ENCODE measurements around the gene ARSJ.

The ARSJ gene

GRCh38 chr4:113899271-113900070, 80.0 kb downstream of the ARSJ start:
- no peak overlapping the region for H2BK120ac ChIP-seq (ENCODE audit: low read depth, low read length)
- no peak overlapping the region for H4K91ac ChIP-seq (ENCODE audit: low read length)
- H3K9me3 ChIP-seq (ENCODE audit: control insufficient read depth, low read length): no peaks in the 10 kb centered on the region
- H2AFZ ChIP-seq (ENCODE audit: low read depth, low read length): no peak overlapping the region
- DNase-seq: no peak
- no peak overlapping the region for H2AK5ac ChIP-seq (ENCODE audit: low read length, severe bottlenecking)
- H3K4me2 ChIP-seq (ENCODE audit: low read length, poor library complexity, severe bottlenecking): no peak overlapping the region
- peaks cover 19 to 25% of the 10 kb centered on the region in 2 experiments for H3K36me3 ChIP-seq (ENCODE audit: control insufficient read depth in 1 of 2, insufficient read depth in 2 of 2, low read depth in 1 of 2, low read length in 2 of 2)
- peaks cover 21% of the 10 kb centered on the region for H3K79me1 ChIP-seq (replicated peaks; ENCODE audit: low read length, poor library complexity, severe bottlenecking)
- H3K4me1 ChIP-seq (ENCODE audit: control insufficient read depth, insufficient read depth, low read depth, low read length): no peaks in the 10 kb centered on the region
- no peak overlapping the region for H3K4me3 ChIP-seq (ENCODE audit: insufficient read depth in 1 of 2, low read depth in 1 of 2, low read length in 2 of 2)
- H2BK12ac ChIP-seq (ENCODE audit: low read length in 2 of 2): no peak overlapping the region
- H2BK5ac ChIP-seq (ENCODE audit: low read depth, low read length, poor library complexity, severe bottlenecking): no peak overlapping the region
- no peak overlapping the region for H2BK15ac ChIP-seq (ENCODE audit: low read depth, poor library complexity, severe bottlenecking)
- H3K4ac ChIP-seq (ENCODE audit: low read depth in 1 of 2, low read length in 2 of 2): no peak overlapping the region
- H4K8ac ChIP-seq (ENCODE audit: low read length): no peak overlapping the region
- no peak overlapping the region for H3K27ac ChIP-seq (ENCODE audit: low read length, poor library complexity, severe bottlenecking)
- H3K27me3 ChIP-seq (ENCODE audit: control insufficient read depth in 1 of 2, insufficient read depth in 1 of 2, low read length in 2 of 2): no peaks in the 10 kb centered on the region
- H3K9ac ChIP-seq (ENCODE audit: low read length): no peak overlapping the region
- H3K18ac ChIP-seq (ENCODE audit: low read depth in 1 of 2, low read length in 2 of 2): no peak overlapping the region
- no peak overlapping the region for H3K14ac ChIP-seq (ENCODE audit: low read length in 2 of 2)
- no peak overlapping the region for H3K23ac ChIP-seq (ENCODE audit: low read length in 2 of 2)

- Histone ChIP-seq H3K36me3 (ENCODE audit: control insufficient read depth in 1 of 2, insufficient read depth in 2 of 2, low read depth in 1 of 2, low read length in 2 of 2) (peaks cover 4 to 7% of the 10 kb centered on the region in 2 experiments), H3K14ac (ENCODE audit: low read length in 2 of 2) (no peak overlapping the region), H2BK5ac (ENCODE audit: low read depth, low read length, poor library complexity, severe bottlenecking) (no peak overlapping the region), H3K4me1 (ENCODE audit: control insufficient read depth, insufficient read depth, low read depth, low read length) (no peaks in the 10 kb centered on the region), H3K27me3 (ENCODE audit: control insufficient read depth in 1 of 2, insufficient read depth in 1 of 2, low read length in 2 of 2) (no peaks in the 10 kb centered on the region), H3K23ac (ENCODE audit: low read length in 2 of 2) (no peak overlapping the region), H2AFZ (ENCODE audit: low read depth, low read length) (no peak overlapping the region), H2BK15ac (ENCODE audit: low read depth, poor library complexity, severe bottlenecking) (no peak overlapping the region), H4K8ac (ENCODE audit: low read length) (no peak overlapping the region), H3K27ac (ENCODE audit: low read length, poor library complexity, severe bottlenecking) (no peak overlapping the region), H2AK5ac (ENCODE audit: low read length, severe bottlenecking) (no peak overlapping the region), H3K9ac (ENCODE audit: low read length) (no peak overlapping the region), H4K91ac (ENCODE audit: low read length) (no peak overlapping the region), H3K4me2 (ENCODE audit: low read length, poor library complexity, severe bottlenecking) (no peak overlapping the region), H3K79me1 (replicated peaks; ENCODE audit: low read length, poor library complexity, severe bottlenecking) (peaks cover 5% of the 10 kb centered on the region), H3K18ac (ENCODE audit: low read depth in 1 of 2, low read length in 2 of 2) (no peak overlapping the region), H3K4me3 (ENCODE audit: insufficient read depth in 1 of 2, low read depth in 1 of 2, low read length in 2 of 2) (no peak overlapping the region), H3K9me3 (ENCODE audit: control insufficient read depth, low read length) (no peaks in the 10 kb centered on the region), H2BK12ac (ENCODE audit: low read length in 2 of 2) (no peak overlapping the region), H2BK120ac (ENCODE audit: low read depth, low read length) (no peak overlapping the region), H3K4ac (ENCODE audit: low read depth in 1 of 2, low read length in 2 of 2) (no peak overlapping the region)
- DNase-seq: no peak
Observed at GRCh38 chr4:113893546-113893945, 85.9 kb downstream of the ARSJ start.

GRCh38 chr4:113888006-113888405, 91.4 kb downstream of the ARSJ start:
- Histone ChIP-seq H3K4ac (ENCODE audit: low read depth in 1 of 2, low read length in 2 of 2) (no peak overlapping the region), H3K4me3 (ENCODE audit: insufficient read depth in 1 of 2, low read depth in 1 of 2, low read length in 2 of 2) (no peak overlapping the region), H3K27me3 (ENCODE audit: control insufficient read depth in 1 of 2, insufficient read depth in 1 of 2, low read length in 2 of 2) (no peaks in the 10 kb centered on the region), H2BK120ac (ENCODE audit: low read depth, low read length) (no peak overlapping the region), H3K14ac (ENCODE audit: low read length in 2 of 2) (no peak overlapping the region), H3K4me2 (ENCODE audit: low read length, poor library complexity, severe bottlenecking) (no peak overlapping the region), H3K79me1 (replicated peaks; ENCODE audit: low read length, poor library complexity, severe bottlenecking) (no peaks in the 10 kb centered on the region), H4K8ac (ENCODE audit: low read length) (no peak overlapping the region), H2BK12ac (ENCODE audit: low read length in 2 of 2) (no peak overlapping the region), H3K36me3 (ENCODE audit: control insufficient read depth in 1 of 2, insufficient read depth in 2 of 2, low read depth in 1 of 2, low read length in 2 of 2) (no peaks in the 10 kb centered on the region), H3K4me1 (ENCODE audit: control insufficient read depth, insufficient read depth, low read depth, low read length) (peaks cover 1% of the 10 kb centered on the region), H3K27ac (ENCODE audit: low read length, poor library complexity, severe bottlenecking) (no peak overlapping the region), H2AFZ (ENCODE audit: low read depth, low read length) (no peak overlapping the region), H3K9ac (ENCODE audit: low read length) (no peak overlapping the region), H3K23ac (ENCODE audit: low read length in 2 of 2) (no peak overlapping the region), H3K18ac (ENCODE audit: low read depth in 1 of 2, low read length in 2 of 2) (no peak overlapping the region), H2AK5ac (ENCODE audit: low read length, severe bottlenecking) (no peak overlapping the region), H2BK5ac (ENCODE audit: low read depth, low read length, poor library complexity, severe bottlenecking) (no peak overlapping the region), H3K9me3 (ENCODE audit: control insufficient read depth, low read length) (no peaks in the 10 kb centered on the region), H4K91ac (ENCODE audit: low read length) (no peak overlapping the region), H2BK15ac (ENCODE audit: low read depth, poor library complexity, severe bottlenecking) (no peak overlapping the region)
- DNase-seq: no peak
- WGBS: no CpG with 5 or more reads among the region's 1 CpG

GRCh38 chr4:113885291-113885690, 94.2 kb downstream of the ARSJ start:
- DNase-seq: no peak
- Histone ChIP-seq H3K27me3 (ENCODE audit: control insufficient read depth in 1 of 2, insufficient read depth in 1 of 2, low read length in 2 of 2) (no peaks in the 10 kb centered on the region), H3K4me1 (ENCODE audit: control insufficient read depth, insufficient read depth, low read depth, low read length) (peaks cover 3% of the 10 kb centered on the region), H2AK5ac (ENCODE audit: low read length, severe bottlenecking) (no peak overlapping the region), H3K18ac (ENCODE audit: low read depth in 1 of 2, low read length in 2 of 2) (no peak overlapping the region), H3K36me3 (ENCODE audit: control insufficient read depth in 1 of 2, insufficient read depth in 2 of 2, low read depth in 1 of 2, low read length in 2 of 2) (no peaks in the 10 kb centered on the region), H3K23ac (ENCODE audit: low read length in 2 of 2) (no peak overlapping the region), H3K9ac (ENCODE audit: low read length) (no peak overlapping the region), H3K4me2 (ENCODE audit: low read length, poor library complexity, severe bottlenecking) (no peak overlapping the region), H3K27ac (ENCODE audit: low read length, poor library complexity, severe bottlenecking) (no peak overlapping the region), H4K8ac (ENCODE audit: low read length) (no peak overlapping the region), H2BK15ac (ENCODE audit: low read depth, poor library complexity, severe bottlenecking) (no peak overlapping the region), H2BK12ac (ENCODE audit: low read length in 2 of 2) (no peak overlapping the region), H2BK120ac (ENCODE audit: low read depth, low read length) (no peak overlapping the region), H3K4ac (ENCODE audit: low read depth in 1 of 2, low read length in 2 of 2) (no peak overlapping the region), H2AFZ (ENCODE audit: low read depth, low read length) (no peak overlapping the region), H3K14ac (ENCODE audit: low read length in 2 of 2) (no peak overlapping the region), H4K91ac (ENCODE audit: low read length) (no peak overlapping the region), H3K4me3 (ENCODE audit: insufficient read depth in 1 of 2, low read depth in 1 of 2, low read length in 2 of 2) (no peak overlapping the region), H3K79me1 (replicated peaks; ENCODE audit: low read length, poor library complexity, severe bottlenecking) (no peaks in the 10 kb centered on the region), H3K9me3 (ENCODE audit: control insufficient read depth, low read length) (no peaks in the 10 kb centered on the region), H2BK5ac (ENCODE audit: low read depth, low read length, poor library complexity, severe bottlenecking) (no peak overlapping the region)
- 86% methylated on average over 1 of the region's 3 CpGs for WGBS
